DOHH2 (cell line): ENCODE results near the gene ITPKB.

Source experiments
- EZH2phosphoT487 ChIP-seq: fragments of 200-600 bp; sonication (generic); IDR thresholded peaks from 2 replicates; pipeline ENCODE4 v1.6.1; 2017; ENCODE audit warnings: borderline replicate concordance, mild to moderate bottlenecking, antibody characterized with exemption, low read length, moderate library complexity, mixed read lengths
- TF ChIP-seq, protein P1 (sequence below): fragments of 200-600 bp; sonication (generic); IDR thresholded peaks from one replicate; pipeline ENCODE4 v1.5.1; 2014; ENCODE audit warnings: antibody characterized with exemption, mild to moderate bottlenecking, low read depth, low read length; ENCODE audit not compliant: poor library complexity, severe bottlenecking

DNA sequence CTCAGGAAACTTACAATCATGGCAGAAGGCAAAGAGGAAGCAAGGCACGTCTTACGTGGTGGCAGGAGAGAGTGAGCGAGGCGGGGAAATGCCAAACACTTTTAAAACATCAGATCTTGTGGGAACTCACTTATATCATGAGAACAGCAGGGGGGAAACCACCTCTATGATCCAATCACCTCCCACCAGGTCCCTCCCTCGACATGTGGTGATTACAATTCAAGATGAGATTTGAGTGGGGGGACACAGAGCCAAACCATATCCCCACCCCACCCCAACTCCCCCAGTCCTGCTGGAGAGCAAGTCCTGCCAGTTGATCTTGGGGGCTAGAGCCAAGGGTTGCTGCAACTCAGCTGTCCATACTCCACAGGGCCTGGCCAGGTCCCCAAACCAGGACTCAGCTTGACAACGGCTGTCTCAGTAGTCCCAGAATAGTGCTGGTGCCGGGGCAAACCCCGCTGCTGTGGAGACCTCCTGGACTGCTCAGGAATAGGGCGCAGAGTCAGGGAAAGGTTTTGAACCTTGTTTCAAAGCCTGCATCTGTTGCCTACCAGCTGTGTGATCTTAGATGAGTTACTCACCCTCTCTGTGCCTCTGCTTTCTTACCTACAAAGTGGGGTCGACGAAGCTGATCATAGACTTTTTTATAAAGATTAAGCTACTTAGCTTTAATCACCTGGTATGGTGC, 111.0 kb downstream of the ITPKB start:
- TF ChIP-seq EZH2phosphoT487 = no peak
- TF ChIP-seq, protein P1, sequence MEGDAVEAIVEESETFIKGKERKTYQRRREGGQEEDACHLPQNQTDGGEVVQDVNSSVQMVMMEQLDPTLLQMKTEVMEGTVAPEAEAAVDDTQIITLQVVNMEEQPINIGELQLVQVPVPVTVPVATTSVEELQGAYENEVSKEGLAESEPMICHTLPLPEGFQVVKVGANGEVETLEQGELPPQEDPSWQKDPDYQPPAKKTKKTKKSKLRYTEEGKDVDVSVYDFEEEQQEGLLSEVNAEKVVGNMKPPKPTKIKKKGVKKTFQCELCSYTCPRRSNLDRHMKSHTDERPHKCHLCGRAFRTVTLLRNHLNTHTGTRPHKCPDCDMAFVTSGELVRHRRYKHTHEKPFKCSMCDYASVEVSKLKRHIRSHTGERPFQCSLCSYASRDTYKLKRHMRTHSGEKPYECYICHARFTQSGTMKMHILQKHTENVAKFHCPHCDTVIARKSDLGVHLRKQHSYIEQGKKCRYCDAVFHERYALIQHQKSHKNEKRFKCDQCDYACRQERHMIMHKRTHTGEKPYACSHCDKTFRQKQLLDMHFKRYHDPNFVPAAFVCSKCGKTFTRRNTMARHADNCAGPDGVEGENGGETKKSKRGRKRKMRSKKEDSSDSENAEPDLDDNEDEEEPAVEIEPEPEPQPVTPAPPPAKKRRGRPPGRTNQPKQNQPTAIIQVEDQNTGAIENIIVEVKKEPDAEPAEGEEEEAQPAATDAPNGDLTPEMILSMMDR = no peak
